Hepatocyte (in vitro differentiated cells): ENCODE measurements around the gene AP2A2. TPM values are rescaled to one million over a fixed set of nuclear protein-coding genes. Genes with fewer than 3 reads are reported as not detected.

ENCODE experiments used
- DNase-seq: peaks from one replicate; pipeline ENCODE4 v3.0.0-alpha.2; 2016; ENCODE audit warnings: low spot score
- H2AFZ ChIP-seq: fragments of 200-600 bp; sonication (generic); 2 replicates; pipeline ENCODE4 v1.6.0; 2016; ENCODE audit warnings: antibody characterized with exemption, mild to moderate bottlenecking
- H3K27ac ChIP-seq: fragments of 200-600 bp; sonication (generic); 2 replicates; pipeline ENCODE4 v1.5.1; 2016; ENCODE audit warnings: mild to moderate bottlenecking
- H3K27me3 ChIP-seq: fragments of 200-600 bp; sonication (generic); 2 replicates; pipeline ENCODE4 v1.6.1; 2016
- H3K36me3 ChIP-seq: fragments of 200-600 bp; sonication (generic); replicated peaks from 2 replicates; pipeline ENCODE4 v1.5.1; 2016; ENCODE audit warnings: low read depth; ENCODE audit not compliant: insufficient read depth
- H3K4me1 ChIP-seq: fragments of 200-600 bp; sonication (generic); 2 replicates; pipeline ENCODE4 v1.5.1; 2016; ENCODE audit warnings: mild to moderate bottlenecking, moderate library complexity; ENCODE audit not compliant: insufficient read depth
- H3K4me2 ChIP-seq: fragments of 200-600 bp; sonication (generic); 2 replicates; pipeline ENCODE4 v1.6.0; 2016
- H3K4me3 ChIP-seq: fragments of 200-600 bp; sonication (generic); 2 replicates; pipeline ENCODE4 v1.5.1; 2016; ENCODE audit warnings: mild to moderate bottlenecking
- H3K79me2 ChIP-seq: fragments of 200-600 bp; sonication (generic); 2 replicates; pipeline ENCODE4 v1.6.0; 2017; ENCODE audit warnings: mild to moderate bottlenecking
- H3K9me2 ChIP-seq: fragments of 200-600 bp; sonication (generic); replicated peaks from 2 replicates; pipeline ENCODE4 v1.6.0; 2017; ENCODE audit warnings: mild to moderate bottlenecking; ENCODE audit not compliant: insufficient read depth
- H3K9me3 ChIP-seq: fragments of 200-600 bp; sonication (generic); 2 replicates; pipeline ENCODE4 v1.5.1; 2016; ENCODE audit warnings: low read depth, mild to moderate bottlenecking
- H4K20me1 ChIP-seq: fragments of 200-600 bp; sonication (generic); 2 replicates; pipeline ENCODE4 v1.6.0; 2016; ENCODE audit warnings: mild to moderate bottlenecking; ENCODE audit not compliant: insufficient read depth, poor library complexity, severe bottlenecking
- EZH2 ChIP-seq: fragments of 200-600 bp; sonication (generic); IDR thresholded peaks from 2 replicates; pipeline ENCODE4 v1.6.1; 2016; ENCODE audit warnings: antibody characterized with exemption, mild to moderate bottlenecking, borderline replicate concordance
- EZH2phosphoT487 ChIP-seq: fragments of 200-600 bp; sonication (generic); IDR thresholded peaks from one replicate; pipeline ENCODE4 v1.6.1; 2018; ENCODE audit warnings: antibody characterized with exemption, mild to moderate bottlenecking, low read depth, moderate library complexity; ENCODE audit not compliant: unreplicated experiment, severe bottlenecking
- WGBS: methylation state at CpG from one replicate; pipeline ENCODE4 v1.1.6; 2016; ENCODE audit warnings: low lambda C conversion rate; ENCODE audit errors: missing lambda C conversion rate; 5-methylcytosine and 5-hydroxymethylcytosine counted together
- polyA plus RNA-seq: library from polyadenylated mRNA; unstranded; fragments of >200 nt; fragmentation: Nextera tagmentation; extraction: Ambion mirVana; gene quantifications from 2 replicates; pipeline ENCODE4 v1.2.1, GENCODE V29; 2016
- total RNA-seq: library from RNA; depleted of rRNA; stranded (reverse); fragments of >200 nt; gene quantifications from 2 replicates; pipeline ENCODE4 v1.2.3, GENCODE V29; 2014
- TF ChIP-seq, protein P1 (sequence below): fragments of 200-600 bp; sonication (generic); IDR thresholded peaks from 2 replicates; pipeline ENCODE4 v1.5.1; 2016; ENCODE audit warnings: antibody characterized with exemption, mild to moderate bottlenecking; ENCODE audit not compliant: poor library complexity

The AP2A2 gene
- total and polyA plus RNA-seq, 2 experiments from 2014 or later: 49.7 to 68.0 TPM

DNA sequence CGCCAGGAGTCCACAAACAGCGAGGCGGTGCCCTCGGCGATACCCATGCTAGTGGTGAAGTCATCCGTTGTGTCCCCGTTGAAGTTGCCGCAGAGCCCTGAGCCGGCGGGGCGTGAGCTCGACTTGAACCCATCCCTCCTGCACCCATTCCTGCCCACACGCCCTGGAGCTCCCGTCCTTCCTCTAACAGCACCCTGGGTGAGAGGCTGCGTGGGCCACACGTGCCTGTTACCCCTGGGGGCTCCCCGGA, 102.5 kb downstream of the AP2A2 start:
- Histone ChIP-seq H3K4me3 (no peak overlapping the region), H3K79me2 (no peaks in the 10 kb centered on the region), H3K4me1 (no peaks in the 10 kb centered on the region), H3K36me3 (no peaks in the 10 kb centered on the region), H3K9me3 (no peaks in the 10 kb centered on the region), H3K27me3 (no peaks in the 10 kb centered on the region), H3K9me2 (no peaks in the 10 kb centered on the region), H3K4me2 (no peak overlapping the region), H4K20me1 (no peaks in the 10 kb centered on the region), H2AFZ (no peak overlapping the region), H3K27ac (no peak overlapping the region)
- TF ChIP-seq, protein P1, sequence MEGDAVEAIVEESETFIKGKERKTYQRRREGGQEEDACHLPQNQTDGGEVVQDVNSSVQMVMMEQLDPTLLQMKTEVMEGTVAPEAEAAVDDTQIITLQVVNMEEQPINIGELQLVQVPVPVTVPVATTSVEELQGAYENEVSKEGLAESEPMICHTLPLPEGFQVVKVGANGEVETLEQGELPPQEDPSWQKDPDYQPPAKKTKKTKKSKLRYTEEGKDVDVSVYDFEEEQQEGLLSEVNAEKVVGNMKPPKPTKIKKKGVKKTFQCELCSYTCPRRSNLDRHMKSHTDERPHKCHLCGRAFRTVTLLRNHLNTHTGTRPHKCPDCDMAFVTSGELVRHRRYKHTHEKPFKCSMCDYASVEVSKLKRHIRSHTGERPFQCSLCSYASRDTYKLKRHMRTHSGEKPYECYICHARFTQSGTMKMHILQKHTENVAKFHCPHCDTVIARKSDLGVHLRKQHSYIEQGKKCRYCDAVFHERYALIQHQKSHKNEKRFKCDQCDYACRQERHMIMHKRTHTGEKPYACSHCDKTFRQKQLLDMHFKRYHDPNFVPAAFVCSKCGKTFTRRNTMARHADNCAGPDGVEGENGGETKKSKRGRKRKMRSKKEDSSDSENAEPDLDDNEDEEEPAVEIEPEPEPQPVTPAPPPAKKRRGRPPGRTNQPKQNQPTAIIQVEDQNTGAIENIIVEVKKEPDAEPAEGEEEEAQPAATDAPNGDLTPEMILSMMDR: no peak
- no peak for TF ChIP-seq EZH2
- TF ChIP-seq EZH2phosphoT487: no peak
- 94% methylated on average over 11 of the region's 17 CpGs for WGBS
- no peak for DNase-seq

DNA sequence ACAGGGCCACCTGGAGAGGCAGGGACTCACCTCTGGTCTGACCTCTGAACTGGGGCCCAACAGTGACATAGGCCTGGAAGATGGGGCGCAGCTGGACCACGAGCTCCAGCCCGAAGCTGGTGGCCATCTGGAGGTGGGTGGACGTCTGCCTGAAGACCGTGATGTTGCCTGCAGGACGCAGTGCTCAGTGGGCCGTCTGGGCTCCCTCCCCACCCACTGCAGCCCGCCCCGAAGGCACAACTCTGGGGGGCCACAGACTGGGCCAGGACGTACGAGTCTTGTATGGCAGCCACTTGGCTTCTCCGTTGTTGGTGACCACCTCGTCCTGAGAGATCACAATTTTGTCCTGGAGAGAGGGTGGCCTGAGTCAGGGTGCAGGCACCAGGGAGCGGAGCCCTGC, 102.9 kb downstream of the AP2A2 start:
- no peaks in the 10 kb centered on the region for H3K9me3 ChIP-seq
- H2AFZ ChIP-seq: no peak overlapping the region
- no peaks in the 10 kb centered on the region for H3K4me1 ChIP-seq
- no peaks in the 10 kb centered on the region for H3K27me3 ChIP-seq
- no peak overlapping the region for H3K4me2 ChIP-seq
- H3K79me2 ChIP-seq: no peaks in the 10 kb centered on the region
- no peaks in the 10 kb centered on the region for H3K36me3 ChIP-seq
- no peak for TF ChIP-seq EZH2phosphoT487
- no peak for TF ChIP-seq EZH2
- TF ChIP-seq, protein P1: no peak
- no peak overlapping the region for H3K4me3 ChIP-seq
- no peaks in the 10 kb centered on the region for H3K9me2 ChIP-seq
- no peak for DNase-seq
- H4K20me1 ChIP-seq: no peaks in the 10 kb centered on the region
- no peak overlapping the region for H3K27ac ChIP-seq
- WGBS: 94% methylated on average over 14 of the region's 14 CpGs

DNA sequence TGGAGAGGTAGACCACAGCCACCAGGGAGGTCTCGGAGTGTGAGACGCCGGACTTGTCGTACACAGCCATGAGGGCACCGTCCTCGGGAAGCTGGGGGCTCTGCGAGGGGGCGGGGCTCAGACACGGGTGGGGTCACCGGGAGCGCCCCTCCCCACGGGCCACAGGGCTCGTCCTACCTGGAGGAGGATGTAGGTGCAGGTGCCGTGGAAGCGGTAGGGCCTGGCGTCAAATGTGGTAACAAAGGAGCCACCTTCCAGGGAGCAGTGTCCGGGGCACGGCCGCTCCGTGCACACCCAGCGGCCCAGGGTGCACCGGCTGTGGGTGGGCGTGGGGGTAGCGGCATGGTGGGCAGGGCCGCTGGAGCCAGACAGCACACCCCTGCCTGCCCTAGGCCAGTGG, 103.4 kb downstream of the AP2A2 start:
- no peaks in the 10 kb centered on the region for H3K36me3 ChIP-seq
- WGBS: 89% methylated on average over 21 of the region's 25 CpGs
- no peak overlapping the region for H3K4me2 ChIP-seq
- no peaks in the 10 kb centered on the region for H3K4me1 ChIP-seq
- H3K4me3 ChIP-seq: no peak overlapping the region
- H3K27me3 ChIP-seq: no peaks in the 10 kb centered on the region
- H3K9me2 ChIP-seq: no peaks in the 10 kb centered on the region
- no peak overlapping the region for H2AFZ ChIP-seq
- no peak overlapping the region for H3K27ac ChIP-seq
- no peaks in the 10 kb centered on the region for H4K20me1 ChIP-seq
- H3K9me3 ChIP-seq: no peaks in the 10 kb centered on the region
- DNase-seq: no peak
- TF ChIP-seq EZH2phosphoT487: no peak
- TF ChIP-seq EZH2: no peak
- TF ChIP-seq, protein P1: no peak
- H3K79me2 ChIP-seq: no peaks in the 10 kb centered on the region

DNA sequence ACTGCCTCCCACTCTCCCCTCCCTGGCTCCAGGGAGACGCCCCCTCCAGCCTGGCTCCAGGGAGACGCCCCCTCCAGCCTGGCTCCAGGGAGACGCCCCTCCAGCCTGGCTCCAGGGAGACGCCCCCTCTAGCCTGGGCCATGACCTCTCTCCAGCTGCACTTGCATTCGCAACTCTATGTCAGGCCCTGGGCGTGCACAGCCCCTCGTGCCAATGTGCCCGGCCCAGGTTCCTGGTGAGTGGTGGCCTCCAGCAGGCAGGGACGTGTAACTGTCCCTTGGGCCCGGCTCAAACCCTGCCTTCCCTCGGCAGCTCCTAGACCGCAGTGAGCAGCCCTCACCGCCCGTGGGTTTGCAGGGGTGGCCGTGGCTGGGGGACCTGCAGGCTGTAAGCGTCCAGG, 104.0 kb downstream of the AP2A2 start:
- no peak overlapping the region for H3K27ac ChIP-seq
- no peak overlapping the region for H3K4me2 ChIP-seq
- no peak for DNase-seq
- no peaks in the 10 kb centered on the region for H3K9me3 ChIP-seq
- H3K9me2 ChIP-seq: no peaks in the 10 kb centered on the region
- no peaks in the 10 kb centered on the region for H3K36me3 ChIP-seq
- no peaks in the 10 kb centered on the region for H3K79me2 ChIP-seq
- H3K4me1 ChIP-seq: no peaks in the 10 kb centered on the region
- H3K27me3 ChIP-seq: no peaks in the 10 kb centered on the region
- H3K4me3 ChIP-seq: no peak overlapping the region
- H4K20me1 ChIP-seq: no peaks in the 10 kb centered on the region
- WGBS: 81% methylated on average over 12 of the region's 16 CpGs
- no peak overlapping the region for H2AFZ ChIP-seq
- TF ChIP-seq, protein P1: no peak
- TF ChIP-seq EZH2phosphoT487: no peak
- no peak for TF ChIP-seq EZH2
